GM18870 (cell line): ENCODE measurements around the gene NDUFB2.
"Not testable (repeated sequence)": the region's sequence is repeated elsewhere in the genome, so short reads cannot be mapped to it uniquely, and the experiment has no call there.

Experiments used
- ATAC-seq: cut with Tn5 transposase; IDR thresholded peaks from one replicate; pipeline ENCODE4 v1.9.1; 2021; ENCODE audit warnings: moderate library complexity; ENCODE audit not compliant: unreplicated experiment

NDUFB2 gene

GRCh38 chr7:140689199-140690152 lies 7.0 kb upstream of the NDUFB2 start:
- no peak for ATAC-seq

- no peak for ATAC-seq
Measured at GRCh38 chr7:140691376-140692045, 5.0 kb upstream of the NDUFB2 start.

- ATAC-seq, result not testable (repeated sequence)
Measured at GRCh38 chr7:140693849-140694248, 2.7 kb upstream of the NDUFB2 start.

- no peak for ATAC-seq
Measured at GRCh38 chr7:140694592-140694991, 1.9 kb upstream of the NDUFB2 start.

GRCh38 chr7:140695381-140695780 lies 1.1 kb upstream of the NDUFB2 start:
- ATAC-seq, result no peak

GRCh38 chr7:140696024-140696679 lies 356 bp upstream of the NDUFB2 start:
- ATAC-seq, result no peak

- ATAC-seq, result no peak
Measured at GRCh38 chr7:140697447-140698143, 1.1 kb downstream of the NDUFB2 start.

GRCh38 chr7:140698477-140698876 lies 2.0 kb downstream of the NDUFB2 start:
- no peak for ATAC-seq

GRCh38 chr7:140702774-140703173 lies 6.3 kb downstream of the NDUFB2 start:
- no peak for ATAC-seq

- ATAC-seq, result no peak
Measured at GRCh38 chr7:140704205-140704604, 7.7 kb downstream of the NDUFB2 start.

- ATAC-seq, result no peak
Measured at GRCh38 chr7:140707132-140707531, 10.6 kb downstream of the NDUFB2 start.

GRCh38 chr7:140708764-140709163 lies 12.3 kb downstream of the NDUFB2 start:
- ATAC-seq, result not testable (repeated sequence)

- ATAC-seq, result not testable (repeated sequence)
Measured at GRCh38 chr7:140712392-140712791, 15.9 kb downstream of the NDUFB2 start.

- ATAC-seq, result no peak
Measured at GRCh38 chr7:140714331-140715040, 18.0 kb downstream of the NDUFB2 start.

- no peak for ATAC-seq
Measured at GRCh38 chr7:140719721-140720120, 23.2 kb downstream of the NDUFB2 start.

- ATAC-seq, result no peak
Measured at GRCh38 chr7:140722254-140722653, 25.7 kb downstream of the NDUFB2 start.

GRCh38 chr7:140723006-140723405 lies 26.5 kb downstream of the NDUFB2 start:
- no peak for ATAC-seq

GRCh38 chr7:140723574-140723973 lies 27.1 kb downstream of the NDUFB2 start:
- ATAC-seq, result no peak

- no peak for ATAC-seq
Measured at GRCh38 chr7:140724706-140725105, 28.2 kb downstream of the NDUFB2 start.

GRCh38 chr7:140726281-140726680 lies 29.8 kb downstream of the NDUFB2 start:
- ATAC-seq, result no peak
